ENCODE measurements around the gene SIRT4. TPM values are rescaled to one million over a fixed set of nuclear protein-coding genes. Genes with fewer than 3 reads are reported as not detected.

Gene SIRT4
- total RNA-seq, 1 experiment from 2014 or later, result 2.8 TPM

DNA sequence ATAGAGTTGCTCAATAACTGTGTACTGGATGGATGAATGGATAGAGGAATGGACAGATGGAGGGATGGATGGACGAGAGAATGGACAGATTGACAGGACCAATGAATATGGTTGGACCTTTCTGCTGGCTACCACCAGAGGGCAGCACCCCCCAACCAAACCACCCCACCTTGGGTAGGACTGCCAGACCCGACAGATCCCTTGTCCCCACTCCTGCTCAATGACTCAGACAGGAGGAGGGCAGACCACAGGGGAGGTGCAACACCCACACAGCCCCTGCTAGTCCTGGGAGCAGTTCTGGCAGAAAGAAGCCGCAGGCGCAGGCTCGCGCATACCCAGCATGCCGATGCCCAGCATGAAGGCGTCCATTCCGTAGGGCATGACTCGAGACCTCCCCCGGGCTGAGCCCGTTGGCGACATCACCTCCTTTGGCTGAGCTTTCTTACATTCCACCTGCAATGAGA is 54.5 kb downstream of the SIRT4 start:
- no peaks in the 10 kb centered on the region for H3K79me2 ChIP-seq (ENCODE audit: insufficient read depth, low read length)
- POLR2A ChIA-PET, result no interaction called here
- RAD21 ChIA-PET (ENCODE audit: low non-redundant PET in 1 of 2, low total read pairs in 2 of 2, uncharacterized antibody in 2 of 2, unreplicated experiment in 2 of 2), result no interaction called here
- H3K4me2 ChIP-seq (ENCODE audit: low read length), result no peak overlapping the region
- no peak overlapping the region for H3K27ac ChIP-seq (ENCODE audit: low read depth, low read length)
- ATAC-seq (peak; percentile 96), DNase-seq (ENCODE audit: low read depth, low spot score) (peak; percentile 57)
- no peak for TF ChIP-seq CEBPB (IDR thresholded peaks at IDR 0.05; ENCODE audit: low read depth)
- TF ChIP-seq YY1 (IDR thresholded peaks at IDR 0.05; ENCODE audit: extremely low read depth, insufficient replicate concordance, low read depth, low read length), result no peak
- TF ChIP-seq RAD21 (IDR thresholded peaks at IDR 0.05; ENCODE audit: low read depth), result peak; percentile 89
- peak; percentile 79 to 91 (median 87) for TF ChIP-seq CTCF (IDR thresholded peaks at IDR 0.05 in 2 of 3, conservative IDR thresholded peaks at IDR 0.05 in 1 of 3; ENCODE audit: borderline replicate concordance in 1 of 3, insufficient read depth in 1 of 3, low read depth in 2 of 3, low read length in 2 of 3)
- TF ChIP-seq ELF1 (IDR thresholded peaks at IDR 0.05; ENCODE audit: borderline replicate concordance, low read depth), result no peak
- no peaks in the 10 kb centered on the region for H3K9me2 ChIP-seq (ENCODE audit: insufficient read depth)
- H3K9ac ChIP-seq (ENCODE audit: low read length), result no peak overlapping the region
- CTCF ChIA-PET, result interaction anchor here (0.7 to 1.2 kb wide), 5 partner anchors 15 to 110 kb away, joined by 3 to 5 read pairs (median 3); no protein-coding TSS in a partner anchor
- intact Hi-C loops (cut with micrococcal nuclease), result loop anchor here (1.0 to 2.0 kb wide), 3 partner anchors 74 to 110 kb away; partner anchors contain the start of gene COX6A1
- no peaks in the 10 kb centered on the region for H3K27me3 ChIP-seq (ENCODE audit: insufficient read depth, low read length)
- H3K9me3 ChIP-seq (ENCODE audit: control insufficient read depth in 1 of 2, insufficient read depth in 1 of 2, low read depth in 1 of 2, low read length in 2 of 2), result no peaks in the 10 kb centered on the region
- no TSS peak for BruUV-seq (replicated peaks)
- no peak overlapping the region for H3K4me3 ChIP-seq (replicated peaks in 1 of 2; ENCODE audit: low read depth in 1 of 2, low read length in 2 of 2)
- no peaks in the 10 kb centered on the region for H4K20me1 ChIP-seq (ENCODE audit: insufficient read depth)
- H2AFZ ChIP-seq (ENCODE audit: low read depth, low read length, poor library complexity, severe bottlenecking), result no peak overlapping the region
- H3K36me3 ChIP-seq (ENCODE audit: control insufficient read depth in 1 of 2, insufficient read depth in 2 of 2, low read length in 2 of 2), result peaks cover 11 to 24% of the 10 kb centered on the region in 2 experiments
- peaks cover 0 to 14% of the 10 kb centered on the region in 2 experiments; a peak in 2 of 4 replicates for H3K4me1 ChIP-seq (ENCODE audit: control insufficient read depth in 1 of 2, insufficient read depth in 2 of 2, low read length in 2 of 2)

GRCh38 chr12:120357104-120357503 is 55.0 kb downstream of the SIRT4 start:
- no peak for DNase-seq (ENCODE audit: low read depth, low spot score)
- no peaks in the 10 kb centered on the region for H3K9me3 ChIP-seq (ENCODE audit: control insufficient read depth in 1 of 2, insufficient read depth in 1 of 2, low read depth in 1 of 2, low read length in 2 of 2)
- H3K79me2 ChIP-seq (ENCODE audit: insufficient read depth, low read length), result no peaks in the 10 kb centered on the region
- no TSS peak for BruUV-seq (replicated peaks)
- ChIA-PET RAD21 (ENCODE audit: low non-redundant PET in 1 of 2, low total read pairs in 2 of 2, uncharacterized antibody in 2 of 2, unreplicated experiment in 2 of 2) (no interaction called here), CTCF (interaction anchor here (0.7 to 1.2 kb wide), 5 partner anchors 15 to 109 kb away, joined by 3 to 5 read pairs (median 3); no protein-coding TSS in a partner anchor), POLR2A (no interaction called here)
- ATAC-seq, result no peak
- H4K20me1 ChIP-seq (ENCODE audit: insufficient read depth), result no peaks in the 10 kb centered on the region
- no peak overlapping the region for H3K4me3 ChIP-seq (replicated peaks in 1 of 2; ENCODE audit: low read depth in 1 of 2, low read length in 2 of 2)
- peaks cover 0 to 11% of the 10 kb centered on the region in 2 experiments; a peak in 2 of 4 replicates for H3K4me1 ChIP-seq (ENCODE audit: control insufficient read depth in 1 of 2, insufficient read depth in 2 of 2, low read length in 2 of 2)
- intact Hi-C loops (cut with micrococcal nuclease), result loop anchor here (2.0 kb wide), 2 partner anchors 74 to 82 kb away; partner anchors contain the start of gene COX6A1
- H3K27me3 ChIP-seq (ENCODE audit: insufficient read depth, low read length), result no peaks in the 10 kb centered on the region
- H3K4me2 ChIP-seq (ENCODE audit: low read length), result no peak overlapping the region
- no peaks in the 10 kb centered on the region for H3K9me2 ChIP-seq (ENCODE audit: insufficient read depth)
- H3K9ac ChIP-seq (ENCODE audit: low read length), result no peak overlapping the region
- peaks cover 11 to 24% of the 10 kb centered on the region in 2 experiments for H3K36me3 ChIP-seq (ENCODE audit: control insufficient read depth in 1 of 2, insufficient read depth in 2 of 2, low read length in 2 of 2)
- no peak overlapping the region for H2AFZ ChIP-seq (ENCODE audit: low read depth, low read length, poor library complexity, severe bottlenecking)
- H3K27ac ChIP-seq (ENCODE audit: low read depth, low read length), result no peak overlapping the region
- TF ChIP-seq, protein P1, sequence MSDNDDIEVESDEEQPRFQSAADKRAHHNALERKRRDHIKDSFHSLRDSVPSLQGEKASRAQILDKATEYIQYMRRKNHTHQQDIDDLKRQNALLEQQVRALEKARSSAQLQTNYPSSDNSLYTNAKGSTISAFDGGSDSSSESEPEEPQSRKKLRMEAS (IDR thresholded peaks at IDR 0.05), result no peak
- TF ChIP-seq REST (IDR thresholded peaks at IDR 0.05; ENCODE audit: low read depth), result no peak
- no peak for TF ChIP-seq ATF3 (IDR thresholded peaks at IDR 0.05)
- no peak for TF ChIP-seq EZH2phosphoT487 (IDR thresholded peaks at IDR 0.05; ENCODE audit: borderline replicate concordance)
- no peak for TF ChIP-seq EZH2 (IDR thresholded peaks at IDR 0.05)
- no peak for TF ChIP-seq EGR1 (IDR thresholded peaks at IDR 0.05; ENCODE audit: low read depth)
- TF ChIP-seq CBX3 (IDR thresholded peaks at IDR 0.05; ENCODE audit: low read depth), result no peak

All from HCT116 (cell line).